Activated effector memory CD4-positive, alpha-beta T cell treated with Interleukin-2 at 50 U/mL for 16 hours (primary cell): ENCODE data around the gene OCIAD2.
"Not testable (repeated sequence)": the region's sequence is repeated elsewhere in the genome, so short reads cannot be mapped to it uniquely, and the experiment has no call there.

Experiments
- DNase-seq: peaks from one replicate; pipeline ENCODE4 v3.0.0-alpha.2; 2020

OCIAD2 gene

GRCh38 chr4:48851651-48852050 is 54.9 kb downstream of the OCIAD2 start:
- DNase-seq: no peak

GRCh38 chr4:48848799-48849198 is 57.8 kb downstream of the OCIAD2 start:
- not testable (repeated sequence) for DNase-seq

DNA sequence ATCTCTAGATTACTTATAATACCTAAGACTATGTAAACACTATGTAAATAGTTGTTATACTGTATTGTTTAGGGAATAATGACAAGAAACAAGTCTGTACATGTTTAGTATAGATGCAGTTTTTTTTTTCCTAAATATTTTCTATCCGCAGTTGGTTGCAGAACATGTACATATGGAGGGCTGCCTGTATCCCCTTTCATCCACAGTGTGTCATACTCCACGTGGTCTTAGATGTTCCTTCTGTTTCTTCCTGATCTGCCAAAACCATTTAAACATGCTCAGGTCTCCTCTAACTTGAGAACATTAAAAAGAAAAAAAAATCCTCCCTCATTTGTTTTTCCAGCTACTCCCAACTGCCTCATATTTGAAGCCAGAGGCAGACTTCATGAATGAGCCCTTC is 61.7 kb downstream of the OCIAD2 start:
- DNase-seq: no peak

DNA sequence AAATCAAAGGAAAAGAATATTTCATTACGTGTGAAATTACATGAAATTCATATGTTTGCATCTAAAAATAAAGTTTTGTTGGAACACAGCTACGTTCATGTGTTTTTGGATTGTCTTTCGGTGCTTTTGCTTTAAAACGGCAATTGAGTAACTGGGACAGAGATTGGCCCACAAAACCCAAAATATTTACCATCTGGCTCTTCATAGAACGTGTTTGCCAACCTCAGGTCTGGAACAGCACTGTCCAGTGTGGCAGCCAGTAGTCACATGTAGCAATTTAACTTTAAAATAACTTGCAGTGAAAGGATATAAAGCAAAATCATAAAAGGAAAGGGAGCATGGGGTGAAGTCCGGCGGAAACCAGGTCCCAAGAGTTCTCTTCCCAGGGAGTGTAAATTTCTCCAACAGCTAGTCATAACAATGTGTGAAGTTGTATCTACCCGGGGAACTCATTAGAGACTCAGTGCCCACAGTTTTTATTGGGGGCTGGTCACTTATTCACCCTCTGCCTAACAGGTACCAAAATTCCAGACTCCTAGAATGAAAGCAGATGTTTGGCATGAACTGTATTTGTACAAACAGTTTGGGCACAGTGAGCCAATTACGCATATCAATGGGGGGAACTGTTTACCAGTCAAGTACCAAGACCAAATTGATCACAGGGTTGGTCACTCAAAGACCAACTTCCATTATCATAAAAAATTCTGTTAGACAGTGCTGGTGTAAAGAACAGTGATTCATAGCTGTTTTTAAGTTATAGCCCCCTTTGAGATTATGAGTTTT is 65.3 kb downstream of the OCIAD2 start:
- DNase-seq: no peak

DNA sequence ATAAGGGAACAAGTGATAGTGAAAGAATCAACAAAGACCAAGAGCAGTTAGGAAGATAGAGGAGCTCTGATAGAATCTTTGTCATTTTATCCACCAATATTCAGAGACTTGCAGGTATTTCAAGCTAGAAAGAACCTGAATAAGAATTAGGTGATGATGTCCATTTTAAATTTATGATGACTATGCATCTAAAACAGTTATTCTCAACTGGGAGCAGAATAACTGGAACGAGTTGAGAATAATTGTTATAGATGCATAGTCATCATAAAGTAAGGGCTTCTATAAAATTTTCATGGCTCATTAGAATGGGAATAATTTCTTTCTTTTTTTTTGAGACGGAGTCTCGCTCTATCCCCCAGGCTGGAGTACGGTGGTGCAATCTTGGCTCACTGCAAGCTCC is 69.9 kb downstream of the OCIAD2 start:
- no peak for DNase-seq
